DOHH2 (cell line): ENCODE measurements around the gene MYO18B.

Experiments
- H3F3A ChIP-seq: fragments of 200-600 bp; sonication (generic), shearing (Covaris generic); 2 replicates; pipeline ENCODE4 v1.6.0; 2016; ENCODE audit warnings: antibody characterized with exemption, mild to moderate bottlenecking; ENCODE audit not compliant: control insufficient read depth, insufficient read depth
- H3K27ac ChIP-seq: fragments of 200-600 bp; sonication (generic); 2 replicates; pipeline ENCODE4 v1.5.1; 2014; ENCODE audit warnings: low read depth, mild to moderate bottlenecking, low read length, moderate library complexity
- H3K27me3 ChIP-seq: fragments of 200-600 bp; sonication (generic); 2 replicates; pipeline ENCODE4 v1.6.1; 2014; ENCODE audit warnings: mild to moderate bottlenecking, low read length, mixed read lengths; ENCODE audit not compliant: control insufficient read depth
- H3K36me3 ChIP-seq: fragments of 200-600 bp; sonication (generic); 2 replicates; pipeline ENCODE4 v1.6.1; 2014; ENCODE audit warnings: mild to moderate bottlenecking, low read length, moderate library complexity, mixed read lengths; ENCODE audit not compliant: control insufficient read depth
- H3K4me1 ChIP-seq: fragments of 200-600 bp; sonication (generic); 2 replicates; pipeline ENCODE4 v1.6.1; 2014; ENCODE audit warnings: mild to moderate bottlenecking, low read length, mixed read lengths; ENCODE audit not compliant: control insufficient read depth
- H3K4me2 ChIP-seq: fragments of 200-600 bp; sonication (generic); 2 replicates; pipeline ENCODE4 v1.6.0; 2014; ENCODE audit warnings: mild to moderate bottlenecking, low read length, moderate library complexity
- H3K4me3 ChIP-seq: fragments of 200-600 bp; sonication (generic); 2 replicates; pipeline ENCODE4 v1.5.1; 2014; ENCODE audit warnings: mild to moderate bottlenecking, low read length, mixed read lengths
- H3K79me2 ChIP-seq: fragments of 200-600 bp; sonication (generic); 2 replicates; pipeline ENCODE4 v1.6.1; 2014; ENCODE audit warnings: mild to moderate bottlenecking, low read length, mixed read lengths; ENCODE audit not compliant: control insufficient read depth
- H3K9me2 ChIP-seq: fragments of 200-600 bp; sonication (generic); replicated peaks from 2 replicates; pipeline ENCODE4 v1.6.1; 2014; ENCODE audit warnings: mild to moderate bottlenecking, low read length, mixed read lengths; ENCODE audit not compliant: control insufficient read depth
- H3K9me3 ChIP-seq: fragments of 200-600 bp; sonication (generic); 2 replicates; pipeline ENCODE4 v1.6.1; 2014; ENCODE audit warnings: antibody characterized with exemption, low read length, mixed read lengths; ENCODE audit not compliant: control insufficient read depth, insufficient read depth
- H4K20me1 ChIP-seq: fragments of 200-600 bp; sonication (generic); 2 replicates; pipeline ENCODE4 v1.6.0; 2014; ENCODE audit warnings: low read depth, mild to moderate bottlenecking, antibody characterized with exemption, low read length, moderate library complexity; ENCODE audit not compliant: control insufficient read depth, insufficient read depth
- CTCF ChIP-seq: fragments of 200-600 bp; sonication (generic); IDR thresholded peaks from one replicate; pipeline ENCODE4 v1.5.1; 2014; ENCODE audit warnings: antibody characterized with exemption, mild to moderate bottlenecking, low read depth, low read length; ENCODE audit not compliant: poor library complexity, severe bottlenecking
- EZH2phosphoT487 ChIP-seq: fragments of 200-600 bp; sonication (generic); IDR thresholded peaks from 2 replicates; pipeline ENCODE4 v1.6.1; 2017; ENCODE audit warnings: borderline replicate concordance, mild to moderate bottlenecking, antibody characterized with exemption, low read length, moderate library complexity, mixed read lengths

MYO18B gene

GRCh38 chr22:26016916-26017315, 274.9 kb downstream of the MYO18B start:
- H3K27me3 ChIP-seq: no peaks in the 10 kb centered on the region
- H4K20me1 ChIP-seq: no peaks in the 10 kb centered on the region
- no peak overlapping the region for H3K4me2 ChIP-seq
- H3K79me2 ChIP-seq: no peaks in the 10 kb centered on the region
- no peaks in the 10 kb centered on the region for H3K9me2 ChIP-seq
- H3K4me3 ChIP-seq: no peak overlapping the region
- TF ChIP-seq CTCF (no peak), EZH2phosphoT487 (no peak)
- H3K9me3 ChIP-seq: no peaks in the 10 kb centered on the region
- no peaks in the 10 kb centered on the region for H3K4me1 ChIP-seq
- H3F3A ChIP-seq: no peaks in the 10 kb centered on the region
- no peaks in the 10 kb centered on the region for H3K36me3 ChIP-seq
- no peak overlapping the region for H3K27ac ChIP-seq

GRCh38 chr22:26017932-26018331, 275.9 kb downstream of the MYO18B start:
- Histone ChIP-seq H3K36me3 (no peaks in the 10 kb centered on the region), H3K27ac (no peak overlapping the region), H3K4me1 (no peaks in the 10 kb centered on the region), H3K9me3 (no peaks in the 10 kb centered on the region), H4K20me1 (no peaks in the 10 kb centered on the region), H3F3A (no peaks in the 10 kb centered on the region), H3K4me3 (no peak overlapping the region), H3K9me2 (no peaks in the 10 kb centered on the region), H3K79me2 (no peaks in the 10 kb centered on the region), H3K4me2 (no peak overlapping the region), H3K27me3 (no peaks in the 10 kb centered on the region)
- TF ChIP-seq EZH2phosphoT487 (no peak), CTCF (no peak)

GRCh38 chr22:26019596-26019995, 277.6 kb downstream of the MYO18B start:
- no peak overlapping the region for H3K4me2 ChIP-seq
- no peaks in the 10 kb centered on the region for H3K9me3 ChIP-seq
- H3K27ac ChIP-seq: no peak overlapping the region
- no peaks in the 10 kb centered on the region for H3K27me3 ChIP-seq
- H4K20me1 ChIP-seq: no peaks in the 10 kb centered on the region
- no peaks in the 10 kb centered on the region for H3K4me1 ChIP-seq
- H3F3A ChIP-seq: no peaks in the 10 kb centered on the region
- no peaks in the 10 kb centered on the region for H3K36me3 ChIP-seq
- H3K79me2 ChIP-seq: no peaks in the 10 kb centered on the region
- H3K9me2 ChIP-seq: no peaks in the 10 kb centered on the region
- H3K4me3 ChIP-seq: no peak overlapping the region
- TF ChIP-seq CTCF: no peak
- no peak for TF ChIP-seq EZH2phosphoT487

GRCh38 chr22:26021516-26021915, 279.5 kb downstream of the MYO18B start:
- Histone ChIP-seq H3K4me1 (no peaks in the 10 kb centered on the region), H3K9me2 (no peaks in the 10 kb centered on the region), H3K79me2 (no peaks in the 10 kb centered on the region), H3K4me2 (no peak overlapping the region), H3K27me3 (no peaks in the 10 kb centered on the region), H3F3A (no peaks in the 10 kb centered on the region), H3K9me3 (no peaks in the 10 kb centered on the region), H3K36me3 (no peaks in the 10 kb centered on the region), H3K4me3 (no peak overlapping the region), H3K27ac (no peak overlapping the region), H4K20me1 (no peaks in the 10 kb centered on the region)
- TF ChIP-seq EZH2phosphoT487 (no peak), CTCF (no peak)
